HEK293 (cell line): ENCODE data around the gene WDTC1.

ENCODE experiments used
- CTCF ChIA-PET: fragments of 350-600 bp; formaldehyde crosslinking; extraction: SDS; loops from one replicate; lab custom pipeline; 2021; ENCODE audit warnings: antibody characterized with exemption; lab: Yijun Ruan, JAX
- POLR2A ChIA-PET: fragments of 300-600 bp; formaldehyde crosslinking; extraction: SDS; loops from one replicate; lab custom pipeline; 2020; ENCODE audit warnings: antibody characterized with exemption, inconsistent platforms; lab: Yijun Ruan, JAX
- H3K27ac ChIP-seq: fragments of 200-500 bp; sonication (Bioruptor generic); 2 replicates; pipeline ENCODE4 v1.5.1; 2014; ENCODE audit warnings: low read depth, low read length, control low read depth, inconsistent platforms; ENCODE audit errors: extremely low read depth
- H3K36me3 ChIP-seq, 2 experiments: fragments of 200-500 bp in 1 of 2; sonication (Bioruptor generic) in 1 of 2; 1 replicate in 1 of 2; 2 replicates in 1 of 2; pipeline ENCODE4 v1.5.1; 2014 to 2017; ENCODE audit warnings: inconsistent platforms in 2 of 2, low read length in 2 of 2; ENCODE audit not compliant: control insufficient read depth in 2 of 2, insufficient read depth in 1 of 2
- H3K4me1 ChIP-seq: fragments of 200-500 bp; sonication (Bioruptor generic); 2 replicates; pipeline ENCODE4 v1.5.1; 2014; ENCODE audit warnings: mild to moderate bottlenecking, low read length, inconsistent platforms; ENCODE audit not compliant: control insufficient read depth, insufficient read depth
- H3K4me3 ChIP-seq: 2 replicates; pipeline ENCODE4 v1.5.1; 2011; ENCODE audit warnings: low read depth, mild to moderate bottlenecking, control low read depth, low read length, moderate library complexity
- H3K9me3 ChIP-seq: fragments of 200-500 bp; sonication (Bioruptor generic); 2 replicates; pipeline ENCODE4 v1.5.1; 2014; ENCODE audit warnings: low read depth, low read length, inconsistent platforms; ENCODE audit not compliant: control insufficient read depth, insufficient read depth
- FEZF1 ChIP-seq: fragments of 450-650 bp; formaldehyde crosslinking; IDR thresholded peaks from 2 replicates; pipeline ENCODE4 v1.5.1; 2016; ENCODE audit warnings: missing biosample characterization, missing genetic modification characterization
- HIC1 ChIP-seq: fragments of 450-650 bp; formaldehyde crosslinking; IDR thresholded peaks from 2 replicates; pipeline ENCODE4 v1.5.1; 2016; ENCODE audit warnings: missing biosample characterization, missing genetic modification characterization
- HOXC10 ChIP-seq: sonication (generic); formaldehyde crosslinking; IDR thresholded peaks from 2 replicates; pipeline ENCODE4 v1.8.1; 2023; ENCODE audit warnings: mild to moderate bottlenecking, missing genetic modification reagents
- OSR2 ChIP-seq: fragments of 450-650 bp; formaldehyde crosslinking; IDR thresholded peaks from 2 replicates; pipeline ENCODE4 v1.5.1; 2016; ENCODE audit warnings: missing biosample characterization, missing genetic modification characterization
- SCRT1 ChIP-seq: fragments of 450-650 bp; formaldehyde crosslinking; IDR thresholded peaks from 2 replicates; pipeline ENCODE4 v1.5.1; 2016; ENCODE audit warnings: missing biosample characterization, missing genetic modification characterization, borderline replicate concordance
- ZBTB10 ChIP-seq: fragments of 450-650 bp; formaldehyde crosslinking; IDR thresholded peaks from 2 replicates; pipeline ENCODE4 v1.5.1; 2016; ENCODE audit warnings: missing biosample characterization, missing genetic modification characterization
- ZFHX2 ChIP-seq: fragments of 450-650 bp; formaldehyde crosslinking; conservative IDR thresholded peaks from 2 replicates; pipeline ENCODE4 v1.5.1; 2016; ENCODE audit warnings: missing biosample characterization, missing genetic modification characterization
- ZNF132 ChIP-seq: fragments of 450-650 bp; formaldehyde crosslinking; IDR thresholded peaks from 2 replicates; pipeline ENCODE4 v1.5.1; 2017; ENCODE audit warnings: missing biosample characterization, missing genetic modification characterization, borderline replicate concordance
- ZNF19 ChIP-seq: fragments of 450-650 bp; formaldehyde crosslinking; IDR thresholded peaks from 2 replicates; pipeline ENCODE4; 2016; ENCODE audit warnings: missing biosample characterization, missing genetic modification characterization, low read depth
- ZNF221 ChIP-seq: fragments of 450-650 bp; formaldehyde crosslinking; IDR thresholded peaks from 2 replicates; pipeline ENCODE4 v1.5.1; 2017; ENCODE audit warnings: missing biosample characterization, missing genetic modification characterization, borderline replicate concordance
- ZNF239 ChIP-seq: fragments of 450-650 bp; formaldehyde crosslinking; IDR thresholded peaks from 2 replicates; pipeline ENCODE4 v1.5.1; 2016; ENCODE audit warnings: missing biosample characterization, missing genetic modification characterization
- ZNF274 ChIP-seq, 2 experiments: fragments of 200-500 bp in 1 of 2; fragments of 450-650 bp in 1 of 2; sonication (Bioruptor generic) in 1 of 2; formaldehyde crosslinking in 1 of 2; IDR thresholded peaks; 2 replicates each; pipeline versions ENCODE4 v1.5.1 to v1.6.1; 2014 to 2016; ENCODE audit warnings: borderline replicate concordance in 1 of 2, inconsistent platforms in 1 of 2, low read length in 1 of 2, missing biosample characterization in 1 of 2, missing genetic modification characterization in 1 of 2
- ZNF292 ChIP-seq: fragments of 450-650 bp; formaldehyde crosslinking; IDR thresholded peaks from 2 replicates; pipeline ENCODE4 v1.5.1; 2016; ENCODE audit warnings: low read depth, missing biosample characterization, missing genetic modification characterization, borderline replicate concordance
- ZNF341 ChIP-seq: fragments of 450-650 bp; formaldehyde crosslinking; IDR thresholded peaks from 2 replicates; pipeline ENCODE4; 2016; ENCODE audit warnings: low read depth, missing biosample characterization, missing genetic modification characterization
- ZNF423 ChIP-seq: fragments of 450-650 bp; formaldehyde crosslinking; IDR thresholded peaks from 2 replicates; pipeline ENCODE4 v1.5.1; 2016; ENCODE audit warnings: missing biosample characterization, missing genetic modification characterization
- ZNF501 ChIP-seq: fragments of 450-650 bp; formaldehyde crosslinking; IDR thresholded peaks from 2 replicates; pipeline ENCODE4 v1.5.1; 2016; ENCODE audit warnings: missing biosample characterization, missing genetic modification characterization
- ZNF513 ChIP-seq: fragments of 450-650 bp; IDR thresholded peaks from 2 replicates; pipeline ENCODE4 v1.5.1; 2018; ENCODE audit warnings: missing biosample characterization, missing genetic modification characterization
- ZNF514 ChIP-seq: fragments of 450-650 bp; formaldehyde crosslinking; IDR thresholded peaks from 2 replicates; pipeline ENCODE4 v1.5.1; 2016; ENCODE audit warnings: missing biosample characterization, missing genetic modification characterization
- ZNF518A ChIP-seq: fragments of 450-650 bp; formaldehyde crosslinking; conservative IDR thresholded peaks from 2 replicates; pipeline ENCODE4 v1.5.1; 2016; ENCODE audit warnings: low read depth, missing biosample characterization, missing genetic modification characterization
- ZNF600 ChIP-seq: fragments of 450-650 bp; formaldehyde crosslinking; IDR thresholded peaks from 2 replicates; pipeline ENCODE4 v1.5.1; 2016; ENCODE audit warnings: missing biosample characterization, missing genetic modification characterization
- ZNF621 ChIP-seq: fragments of 450-650 bp; formaldehyde crosslinking; IDR thresholded peaks from 2 replicates; pipeline ENCODE4 v1.5.1; 2017; ENCODE audit warnings: missing biosample characterization, missing genetic modification characterization
- ZNF623 ChIP-seq: fragments of 450-650 bp; formaldehyde crosslinking; IDR thresholded peaks from 2 replicates; pipeline ENCODE4 v1.5.1; 2016; ENCODE audit warnings: missing biosample characterization, missing genetic modification characterization
- ZNF747 ChIP-seq: fragments of 450-650 bp; formaldehyde crosslinking; IDR thresholded peaks from 2 replicates; pipeline ENCODE4 v1.5.1; 2016; ENCODE audit warnings: missing biosample characterization, missing genetic modification characterization
- TF ChIP-seq, protein P1 (sequence below): fragments of 450-650 bp; formaldehyde crosslinking; IDR thresholded peaks from 2 replicates; pipeline ENCODE4 v1.5.1; 2016; ENCODE audit warnings: missing biosample characterization, missing genetic modification characterization

The WDTC1 gene

GRCh38 chr1:27314169-27314568, 79.7 kb downstream of the WDTC1 start (continued):
- TF ChIP-seq ZNF239 (tag by site-specific recombination) (no peak), ZNF423 (tag by site-specific recombination) (no peak), FEZF1 (tag by site-specific recombination) (no peak), ZBTB10 (no peak), ZNF747 (tag by site-specific recombination) (no peak), ZNF132 (tag by site-specific recombination) (no peak)
- TF ChIP-seq, all 188 proteins: peak for 0

GRCh38 chr1:27314737-27315136, 80.3 kb downstream of the WDTC1 start:
- ChIA-PET CTCF (interaction anchor here (1.2 to 9.9 kb wide), 2 partner anchors 16 to 80 kb away, joined by 3 to 118 read pairs; no protein-coding TSS in a partner anchor), POLR2A (no interaction called here)
- no peaks in the 10 kb centered on the region for H3K9me3 ChIP-seq
- TF ChIP-seq ZNF292 (tag by site-specific recombination) (no peak), HIC1 (tag by site-specific recombination) (no peak), ZNF621 (tag by site-specific recombination) (no peak), ZNF513 (tag by site-specific recombination) (no peak), OSR2 (tag by site-specific recombination) (no peak), ZFHX2 (tag by site-specific recombination) (no peak), SCRT1 (tag by site-specific recombination) (no peak), ZNF274 (IDR thresholded peaks at IDR 0.05; ENCODE audit: low read length) (no peak), ZNF274 (tag by site-specific recombination; IDR thresholded peaks at IDR 0.05; ENCODE audit: borderline replicate concordance) (no peak), ZNF518A (no peak), ZNF514 (no peak), HOXC10 (no peak), ZNF19 (tag by site-specific recombination) (no peak), ZNF600 (no peak), ZNF623 (tag by site-specific recombination) (no peak), ZNF341 (tag by site-specific recombination) (no peak), ZNF221 (no peak), ZNF501 (no peak)
- TF ChIP-seq, protein P1, sequence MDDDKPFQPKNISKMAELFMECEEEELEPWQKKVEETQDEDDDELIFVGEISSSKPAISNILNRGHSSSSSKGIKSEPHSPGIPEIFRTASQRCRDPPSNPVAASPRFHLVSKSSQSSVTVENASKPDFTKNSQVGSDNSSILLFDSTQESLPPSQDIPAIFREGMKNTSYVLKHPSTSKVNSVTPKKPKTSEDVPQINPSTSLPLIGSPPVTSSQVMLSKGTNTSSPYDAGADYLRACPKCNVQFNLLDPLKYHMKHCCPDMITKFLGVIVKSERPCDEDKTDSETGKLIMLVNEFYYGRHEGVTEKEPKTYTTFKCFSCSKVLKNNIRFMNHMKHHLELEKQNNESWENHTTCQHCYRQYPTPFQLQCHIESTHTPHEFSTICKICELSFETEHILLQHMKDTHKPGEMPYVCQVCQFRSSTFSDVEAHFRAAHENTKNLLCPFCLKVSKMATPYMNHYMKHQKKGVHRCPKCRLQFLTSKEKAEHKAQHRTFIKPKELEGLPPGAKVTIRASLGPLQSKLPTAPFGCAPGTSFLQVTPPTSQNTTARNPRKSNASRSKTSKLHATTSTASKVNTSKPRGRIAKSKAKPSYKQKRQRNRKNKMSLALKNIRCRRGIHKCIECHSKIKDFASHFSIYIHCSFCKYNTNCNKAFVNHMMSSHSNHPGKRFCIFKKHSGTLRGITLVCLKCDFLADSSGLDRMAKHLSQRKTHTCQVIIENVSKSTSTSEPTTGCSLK: no peak
- no peaks in the 10 kb centered on the region for H3K4me1 ChIP-seq
- H3K36me3 ChIP-seq: no peaks in the 10 kb centered on the region
- no peak overlapping the region for H3K4me3 ChIP-seq
- H3K27ac ChIP-seq: no peak overlapping the region
